ENCODE results near the gene EML6.

EML6 gene

GRCh38 chr2:54904836-54905235 is 181.4 kb downstream of the EML6 start:
- DNase-seq (ENCODE audit: low read depth in 1 of 2, low spot score in 1 of 2), result no peak

DNA sequence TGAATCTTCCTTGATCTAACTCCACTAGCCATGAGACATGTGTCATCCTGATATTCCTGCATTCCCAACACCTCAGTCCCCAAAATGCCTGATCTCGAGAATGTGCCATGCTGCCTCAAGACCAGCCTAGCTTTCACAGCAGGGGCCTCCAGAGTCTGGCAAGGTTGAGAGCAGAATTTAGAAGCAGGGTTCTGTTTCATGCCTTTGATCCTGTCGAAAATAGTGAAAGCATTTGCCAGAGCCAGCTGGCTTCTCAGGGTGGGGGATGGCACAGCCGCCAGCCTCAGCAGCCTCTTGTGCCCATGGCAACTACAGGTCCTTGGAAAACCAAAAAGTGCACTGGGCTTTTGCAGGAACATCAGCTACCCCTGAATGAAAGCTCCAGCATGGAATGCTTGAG is 183.3 kb downstream of the EML6 start:
- no peak for DNase-seq (ENCODE audit: low read depth in 1 of 2, low spot score in 1 of 2)

DNA sequence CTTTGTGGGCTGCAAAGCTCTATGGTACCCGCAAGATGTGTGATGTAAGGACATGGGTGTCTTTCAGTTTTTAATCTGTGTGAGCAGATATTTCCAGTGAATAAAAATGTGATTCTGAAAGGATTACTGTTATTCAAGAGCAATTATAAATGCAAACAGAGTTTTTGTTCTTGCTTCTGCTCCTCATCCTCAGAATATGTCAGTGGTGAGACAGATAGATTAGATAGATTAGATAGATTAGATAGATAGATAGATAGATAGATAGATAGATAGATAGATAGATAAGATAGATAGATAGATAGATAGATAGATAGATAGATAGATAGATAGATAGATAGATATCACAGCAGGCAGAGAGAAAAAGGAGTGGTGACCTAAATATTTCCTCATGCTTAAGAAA is 184.2 kb downstream of the EML6 start:
- no peak for DNase-seq (ENCODE audit: low read depth in 1 of 2, low spot score in 1 of 2)

- DNase-seq (ENCODE audit: low read depth in 1 of 2, low spot score in 1 of 2), result no peak
Observed at GRCh38 chr2:54908591-54908990, 185.1 kb downstream of the EML6 start.

DNA sequence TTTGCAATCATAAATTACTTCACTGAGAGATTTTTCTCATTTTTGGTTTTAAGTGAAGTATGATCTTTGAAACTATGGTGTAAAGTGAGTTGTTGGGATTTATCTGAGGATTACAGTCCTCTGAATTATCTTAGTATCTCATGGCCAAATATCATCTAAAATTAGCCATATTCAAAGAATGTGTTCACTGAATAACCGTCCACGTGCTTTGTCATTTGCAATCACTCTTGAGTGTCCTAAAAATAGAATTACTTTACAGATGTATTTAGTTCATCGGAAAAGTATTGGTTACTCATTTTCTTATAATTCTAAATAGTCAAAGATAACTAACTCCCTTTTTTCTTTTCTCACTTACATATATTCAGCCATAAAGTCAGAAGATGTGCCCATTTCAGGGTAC is 185.5 kb downstream of the EML6 start:
- no peak for DNase-seq (ENCODE audit: low read depth in 1 of 2, low spot score in 1 of 2)

GRCh38 chr2:54912305-54912704 is 188.8 kb downstream of the EML6 start:
- DNase-seq (ENCODE audit: low read depth in 1 of 2, low spot score in 1 of 2), result no peak

GRCh38 chr2:54912893-54913292 is 189.4 kb downstream of the EML6 start:
- no peak for DNase-seq (ENCODE audit: low read depth in 1 of 2, low spot score in 1 of 2)

DNA sequence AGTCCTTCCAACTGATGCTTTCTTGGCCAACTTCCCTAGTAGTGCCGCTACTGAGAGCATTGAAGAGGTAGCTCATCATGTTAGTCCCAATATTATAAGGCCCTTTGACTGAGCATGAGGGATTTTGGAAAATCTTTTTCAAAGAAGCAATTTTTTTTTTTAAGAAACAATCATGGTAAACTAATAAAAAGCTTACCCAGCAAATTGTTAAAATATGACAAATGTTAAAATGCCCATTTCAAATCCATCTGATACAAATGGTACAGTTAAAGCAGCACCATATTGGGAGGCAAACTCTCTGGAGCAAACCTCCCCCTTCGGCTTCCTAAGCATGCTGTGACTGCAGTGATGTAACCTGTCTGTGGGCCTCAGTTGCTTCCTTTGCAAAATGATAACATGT is 191.2 kb downstream of the EML6 start:
- no peak for DNase-seq (ENCODE audit: low read depth in 1 of 2, low spot score in 1 of 2)

GRCh38 chr2:54915101-54915500 is 191.6 kb downstream of the EML6 start:
- no peak for DNase-seq (ENCODE audit: low read depth in 1 of 2, low spot score in 1 of 2)

DNA sequence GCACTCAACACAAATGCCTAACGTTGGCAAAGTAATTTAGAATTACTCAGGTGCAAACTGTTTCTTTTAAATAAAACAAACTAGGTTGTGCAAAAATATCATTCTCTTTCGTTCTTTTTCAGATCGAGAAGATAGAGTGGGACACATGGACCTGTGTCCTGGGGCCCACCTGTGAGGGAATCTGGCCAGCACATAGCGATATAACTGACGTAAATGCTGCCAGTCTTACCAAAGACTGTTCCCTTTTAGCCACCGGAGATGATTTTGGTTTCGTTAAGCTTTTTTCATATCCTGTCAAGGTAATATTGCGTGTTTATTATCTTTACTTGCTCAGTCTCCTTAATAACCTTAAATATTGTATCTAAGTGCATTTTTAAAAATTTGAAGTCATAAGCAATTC is 193.2 kb downstream of the EML6 start:
- no peak for DNase-seq (ENCODE audit: low read depth in 1 of 2, low spot score in 1 of 2)

- DNase-seq (ENCODE audit: low read depth in 1 of 2, low spot score in 1 of 2), result no peak
Observed at GRCh38 chr2:54918647-54919280, 195.3 kb downstream of the EML6 start.

- no peak for DNase-seq (ENCODE audit: low read depth in 1 of 2, low spot score in 1 of 2)
Observed at GRCh38 chr2:54920660-54921059, 197.2 kb downstream of the EML6 start.

DNA sequence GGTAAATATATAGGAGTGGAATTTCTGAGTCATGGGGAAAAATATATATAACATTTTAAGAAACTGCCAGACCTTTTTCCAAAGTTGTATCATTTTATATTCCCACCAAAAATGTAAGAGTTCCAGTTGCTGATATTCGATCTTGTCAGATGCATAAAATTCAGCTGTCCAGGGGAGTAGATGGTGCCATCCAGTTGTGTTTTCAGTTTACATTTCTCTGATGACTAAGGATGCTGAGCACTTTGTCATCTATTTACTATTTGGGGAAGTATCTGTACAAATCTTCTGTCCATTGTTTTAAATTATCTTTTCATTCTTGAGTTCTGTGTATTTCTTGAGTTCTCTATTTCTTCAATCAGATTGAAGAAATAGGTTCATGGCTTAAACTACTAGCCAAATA is 200.7 kb downstream of the EML6 start:
- no peak for DNase-seq (ENCODE audit: low read depth in 1 of 2, low spot score in 1 of 2)

- DNase-seq (ENCODE audit: low read depth in 1 of 2, low spot score in 1 of 2), result no peak
Observed at GRCh38 chr2:54925022-54925421, 201.6 kb downstream of the EML6 start.

DNA sequence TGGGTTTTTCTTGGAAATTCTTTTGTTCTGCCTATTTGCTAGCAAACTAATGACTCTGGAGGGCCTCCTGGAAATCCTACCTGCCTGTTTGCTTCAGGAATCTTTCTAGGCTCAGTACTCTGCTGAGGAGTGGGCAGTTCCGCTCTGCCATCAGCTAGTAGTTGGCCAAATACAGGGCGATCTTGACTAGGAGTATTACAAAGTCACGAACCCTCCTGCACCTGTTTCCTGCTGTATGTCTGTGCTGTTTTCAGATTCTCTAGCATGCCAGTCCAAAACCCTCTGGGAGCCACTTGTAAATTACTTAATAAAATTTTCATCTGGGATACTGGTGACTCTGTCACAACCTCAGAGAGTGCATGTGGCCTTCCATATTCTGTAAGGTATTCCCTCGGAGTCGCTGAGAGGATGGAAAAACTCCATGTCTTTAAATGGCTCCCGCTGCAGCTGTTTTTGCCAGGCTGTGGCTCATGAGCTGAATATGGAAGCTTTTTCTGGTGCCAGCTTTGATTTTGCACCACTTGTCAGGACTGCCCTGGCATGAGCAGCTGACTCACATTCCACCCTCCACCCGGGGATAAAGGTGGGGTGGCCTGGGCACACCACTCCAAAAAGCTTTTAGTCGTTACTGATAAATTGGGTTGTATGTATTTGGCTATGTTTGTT is 203.8 kb downstream of the EML6 start:
- no peak for DNase-seq (ENCODE audit: low read depth in 1 of 2, low spot score in 1 of 2)

DNA sequence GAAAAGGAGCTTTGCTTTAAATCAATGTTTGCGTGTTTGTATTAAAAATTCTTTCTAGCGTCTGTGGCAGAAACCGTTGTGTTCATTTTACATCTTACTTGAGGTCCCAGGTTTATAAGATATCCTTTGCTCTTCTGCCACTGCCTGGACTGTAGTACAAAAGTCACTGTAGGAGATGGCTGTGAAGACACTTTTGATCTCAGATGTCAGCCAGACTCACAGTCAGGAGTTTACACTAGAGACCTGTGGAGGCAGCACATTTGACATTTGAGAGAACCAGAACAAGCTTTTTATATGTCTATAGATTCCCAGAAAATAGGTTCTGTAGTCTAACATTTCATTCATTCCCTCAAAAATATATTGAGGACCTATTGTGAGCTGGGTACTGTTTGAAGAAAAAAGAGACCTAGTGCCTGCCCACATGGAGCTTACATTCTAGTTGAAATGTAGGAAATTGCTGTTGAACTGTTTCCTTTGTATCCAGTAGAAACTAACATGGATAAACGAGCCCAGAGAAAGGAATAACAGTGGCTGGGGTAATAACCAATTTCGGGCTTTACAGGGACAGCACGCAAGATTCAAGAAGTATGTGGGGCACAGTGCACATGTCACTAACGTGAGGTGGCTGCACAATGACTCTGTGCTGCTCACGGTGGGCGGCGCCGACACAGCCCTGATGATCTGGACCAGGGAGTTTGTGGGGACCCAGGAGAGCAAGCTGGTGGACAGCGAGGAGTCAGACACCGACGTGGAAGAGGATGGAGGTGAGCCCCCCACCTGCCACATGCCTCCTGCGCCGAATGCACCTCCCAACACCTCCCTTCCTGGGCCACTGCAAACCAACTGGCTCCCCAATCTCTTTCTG is 204.5 kb downstream of the EML6 start:
- DNase-seq (ENCODE audit: low read depth in 1 of 2, low spot score in 1 of 2), result no peak

- DNase-seq (ENCODE audit: low read depth in 1 of 2, low spot score in 1 of 2), result no peak
Observed at GRCh38 chr2:54928719-54929118, 205.3 kb downstream of the EML6 start.

- no peak for DNase-seq (ENCODE audit: low read depth in 1 of 2, low spot score in 1 of 2)
Observed at GRCh38 chr2:54931473-54931872, 208.0 kb downstream of the EML6 start.

- DNase-seq (ENCODE audit: low read depth in 1 of 2, low spot score in 1 of 2), result no peak
Observed at GRCh38 chr2:54935389-54935788, 211.9 kb downstream of the EML6 start.

GRCh38 chr2:54936766-54937165 is 213.3 kb downstream of the EML6 start:
- DNase-seq (ENCODE audit: low read depth in 1 of 2, low spot score in 1 of 2), result no peak

GRCh38 chr2:54939446-54940118 is 216.1 kb downstream of the EML6 start:
- no peak for DNase-seq (ENCODE audit: low read depth in 1 of 2, low spot score in 1 of 2)

GRCh38 chr2:54940723-54941122 is 217.3 kb downstream of the EML6 start:
- DNase-seq (ENCODE audit: low read depth in 1 of 2, low spot score in 1 of 2), result no peak

Data from activated CD4-positive, alpha-beta T cell treated with anti-CD3 and anti-CD28 coated beads, Interleukin-2, amount 50 U/mL, for 24 hours (primary cell).